Fibroblast of skin of scalp (primary cell): ENCODE data around the gene COX7B2.

Experiments
- DNase-seq: peaks from one replicate; pipeline ENCODE4 v3.0.0-alpha.2; 2013

COX7B2 gene

DNA sequence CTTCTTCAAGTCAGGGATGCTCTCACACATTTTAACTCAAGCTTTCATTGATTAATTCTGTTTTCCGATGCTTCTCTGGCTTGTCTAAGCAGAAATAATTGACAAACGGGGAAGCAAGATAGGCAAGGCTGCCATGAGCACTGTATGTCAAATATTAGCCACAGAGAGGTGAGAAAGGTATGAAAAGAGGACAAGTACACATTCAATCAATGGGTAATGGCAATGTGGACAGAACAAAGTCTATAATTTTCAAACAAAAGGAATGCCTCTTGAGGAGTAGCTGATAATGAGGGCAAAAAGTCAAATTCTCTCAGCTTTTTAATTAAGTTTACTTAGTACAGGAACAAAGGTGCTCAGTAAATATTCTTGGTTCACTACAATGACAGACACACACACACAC lies 19.6 kb downstream of the COX7B2 start:
- DNase-seq: no peak

DNA sequence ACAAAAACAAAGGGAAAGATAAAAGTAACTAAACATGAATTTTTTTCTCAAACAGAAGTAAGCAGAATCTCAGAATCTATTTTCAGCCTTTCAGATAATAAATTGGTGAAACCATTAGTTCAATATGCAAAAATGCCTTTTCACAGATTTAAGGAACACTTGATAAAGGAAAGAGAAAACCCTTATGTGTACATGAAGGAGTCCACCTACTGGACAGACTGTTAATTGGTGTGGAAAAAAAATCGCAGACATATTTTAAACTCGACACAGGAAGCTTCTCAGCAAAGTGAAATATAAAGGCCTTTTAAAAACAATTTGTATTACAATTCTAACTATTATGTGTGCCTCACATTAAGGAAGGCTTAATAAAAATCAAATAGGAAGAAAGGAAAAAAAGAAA lies 22.3 kb downstream of the COX7B2 start:
- DNase-seq: no peak

DNA sequence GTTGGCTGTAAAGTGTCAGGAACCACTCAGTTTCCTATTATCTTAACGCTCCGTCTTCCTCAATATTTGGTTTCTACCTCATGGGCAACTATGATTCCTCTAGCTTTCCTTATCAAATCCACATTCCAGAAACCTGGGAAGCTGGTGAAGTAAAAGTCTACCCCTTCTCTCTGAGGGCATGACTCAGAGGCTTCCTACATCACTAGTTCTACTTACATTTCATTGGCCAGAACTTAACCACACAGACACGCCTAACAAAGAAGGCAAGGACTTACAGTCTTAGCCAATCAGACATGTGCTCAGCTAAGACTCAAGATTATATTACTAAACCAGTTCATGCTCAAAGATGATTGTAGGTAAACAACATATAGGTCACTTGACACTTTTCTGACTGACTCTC lies 30.4 kb downstream of the COX7B2 start:
- DNase-seq: no peak

DNA sequence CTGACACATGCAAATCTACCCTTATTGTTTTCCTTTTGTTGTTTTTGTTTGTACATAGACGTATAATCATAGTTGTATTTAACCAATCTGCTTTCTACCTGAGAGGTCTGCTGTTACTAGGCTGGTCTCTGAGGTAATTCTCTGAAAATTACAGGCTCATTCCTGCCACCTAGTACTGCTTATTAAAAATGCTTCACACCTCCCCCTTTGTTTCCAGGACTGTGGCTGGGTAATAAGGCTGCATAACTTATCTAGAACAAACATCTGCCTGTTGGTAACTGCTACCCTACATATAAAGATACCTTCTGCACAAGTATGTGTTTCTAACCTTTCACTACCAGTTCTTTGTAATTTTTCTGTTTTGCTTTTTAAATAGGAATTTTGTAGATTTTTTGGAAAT lies 34.2 kb downstream of the COX7B2 start:
- no peak for DNase-seq

DNA sequence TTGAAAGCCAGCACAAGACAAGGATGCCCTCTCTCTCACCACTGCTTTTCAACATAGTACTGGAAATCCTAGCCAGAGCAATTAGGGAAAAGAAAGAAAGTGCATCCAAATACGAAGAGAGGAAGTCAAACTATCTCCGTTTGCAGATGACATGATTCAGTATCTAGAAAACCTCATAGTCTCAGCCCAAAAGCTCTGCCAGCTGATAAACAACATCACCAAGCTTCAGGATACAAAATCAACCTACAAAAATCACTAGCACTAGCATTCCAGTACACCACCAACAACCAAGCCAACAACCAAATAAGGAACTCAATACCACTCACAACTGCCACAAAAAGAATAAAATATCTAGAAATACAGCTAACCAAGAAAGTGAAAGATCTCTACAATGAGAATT lies 38.6 kb downstream of the COX7B2 start:
- DNase-seq: no peak

DNA sequence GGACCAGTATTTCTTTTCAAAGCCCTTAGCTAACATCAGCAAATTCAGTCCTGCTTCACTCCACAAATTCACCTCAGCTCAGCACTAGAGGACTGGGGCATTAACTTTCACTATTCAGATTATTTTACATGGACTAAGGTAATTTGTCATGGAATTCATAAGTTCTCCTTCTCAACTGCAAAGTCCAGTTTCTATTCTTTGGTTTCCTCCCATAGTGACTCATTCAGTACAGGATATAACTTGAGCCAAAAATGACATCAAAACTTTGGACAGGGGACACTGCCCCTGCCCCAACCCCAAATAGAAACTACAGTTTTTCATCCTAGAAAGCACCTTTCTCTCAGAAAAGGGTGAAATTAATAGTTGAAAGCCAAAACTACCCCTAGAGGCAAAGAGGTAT lies 52.7 kb downstream of the COX7B2 start:
- DNase-seq: no peak

DNA sequence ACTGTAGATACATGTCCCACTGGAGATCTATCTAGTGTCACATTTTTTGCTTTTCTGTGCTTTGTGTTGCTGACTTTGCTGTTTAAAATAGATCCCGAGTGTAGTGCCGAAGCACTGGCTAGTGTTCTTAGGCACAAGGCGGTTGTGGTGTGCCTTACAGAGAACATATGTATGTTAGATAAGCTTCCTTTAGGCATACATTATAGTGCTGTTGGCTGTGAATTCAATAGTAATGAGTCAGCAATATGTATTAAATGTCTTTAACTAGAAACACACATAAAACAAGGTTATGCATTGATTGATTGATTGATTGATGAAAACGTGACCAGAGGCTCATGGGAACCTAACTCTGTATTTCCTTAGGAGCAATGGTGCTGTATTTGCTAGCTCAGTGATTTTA lies 56.2 kb downstream of the COX7B2 start:
- DNase-seq: no peak

DNA sequence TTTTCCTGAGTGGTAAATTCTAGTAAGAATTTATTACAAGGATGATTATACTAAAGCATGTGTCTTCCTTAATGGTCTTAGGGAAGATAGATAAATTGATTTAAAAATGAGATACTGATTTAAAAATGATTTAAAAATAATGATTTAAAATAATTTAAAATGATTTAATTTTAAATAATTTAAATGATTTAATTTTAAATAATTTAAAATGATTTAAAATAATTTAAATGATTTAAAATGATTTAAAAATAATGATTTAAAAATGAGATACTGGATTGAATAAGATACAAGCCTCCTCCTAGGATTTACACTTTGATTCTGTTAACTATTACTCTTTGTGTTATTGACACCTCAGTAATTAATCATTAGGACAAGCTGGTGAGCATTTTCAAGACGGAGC lies 59.0 kb downstream of the COX7B2 start:
- no peak for DNase-seq

DNA sequence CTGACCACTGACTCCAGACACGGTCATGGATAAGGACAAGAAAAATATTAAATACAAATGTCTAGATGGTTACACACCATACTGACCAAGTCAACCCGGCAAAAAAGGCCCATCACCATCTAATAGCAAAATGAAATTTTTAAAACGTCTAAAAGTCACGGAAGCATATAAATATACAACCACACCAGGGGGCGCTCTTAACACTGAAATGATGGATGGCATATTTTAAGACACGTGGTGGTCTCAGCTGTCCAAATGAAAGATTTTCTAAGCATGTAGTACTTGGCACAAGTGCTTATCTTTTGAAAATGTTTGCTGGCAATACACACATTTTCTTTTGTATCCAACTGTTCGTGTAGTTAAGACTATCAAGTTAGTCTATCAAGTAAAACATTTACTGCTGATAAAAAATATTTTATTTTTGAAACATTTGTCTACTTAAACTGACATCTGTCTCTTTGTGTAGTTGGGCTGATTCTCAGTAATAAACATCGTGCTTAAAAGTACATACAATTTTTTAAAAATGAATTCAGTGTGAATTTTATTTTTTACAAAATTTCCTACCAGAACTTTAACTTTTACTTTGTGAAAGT lies 64.6 kb downstream of the COX7B2 start:
- DNase-seq: peak; percentile 57

DNA sequence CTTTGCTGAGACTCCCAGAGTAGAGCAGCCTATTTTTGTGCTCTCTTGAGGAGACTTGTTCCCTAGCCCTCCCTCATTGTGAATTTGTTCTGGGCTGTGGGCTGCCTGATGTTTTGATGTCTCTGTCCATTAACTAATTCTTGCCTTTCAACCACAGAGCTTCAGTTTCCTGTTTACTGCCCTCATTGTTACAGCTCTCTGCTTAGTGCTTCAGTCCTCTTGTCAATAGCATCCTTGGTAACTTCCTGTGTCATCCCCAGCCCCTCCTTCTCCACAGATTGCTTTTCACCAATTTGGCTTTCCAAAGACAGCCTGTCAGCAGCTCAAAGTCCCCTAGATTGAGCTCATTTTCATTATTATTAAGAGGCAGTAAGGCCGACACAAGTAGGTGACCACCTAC lies 69.9 kb downstream of the COX7B2 start:
- no peak for DNase-seq

DNA sequence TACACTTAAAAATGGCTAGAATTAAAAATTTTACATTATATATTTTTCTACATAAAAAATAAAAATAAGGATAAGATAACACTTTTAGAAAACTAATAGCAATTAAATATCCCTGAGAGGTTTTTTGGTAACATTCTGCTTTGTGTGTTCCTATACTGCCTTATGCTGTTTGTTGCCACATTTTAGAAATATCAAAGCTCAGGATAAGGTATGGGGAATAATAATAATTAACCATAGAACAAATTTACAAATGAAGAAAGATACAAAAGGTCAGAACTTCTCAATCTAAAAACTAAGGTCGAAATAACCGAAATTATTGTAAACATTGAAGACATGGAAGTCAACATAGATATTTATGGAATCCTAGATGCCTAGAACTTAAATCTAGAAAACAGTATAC lies 71.4 kb downstream of the COX7B2 start:
- DNase-seq: no peak

DNA sequence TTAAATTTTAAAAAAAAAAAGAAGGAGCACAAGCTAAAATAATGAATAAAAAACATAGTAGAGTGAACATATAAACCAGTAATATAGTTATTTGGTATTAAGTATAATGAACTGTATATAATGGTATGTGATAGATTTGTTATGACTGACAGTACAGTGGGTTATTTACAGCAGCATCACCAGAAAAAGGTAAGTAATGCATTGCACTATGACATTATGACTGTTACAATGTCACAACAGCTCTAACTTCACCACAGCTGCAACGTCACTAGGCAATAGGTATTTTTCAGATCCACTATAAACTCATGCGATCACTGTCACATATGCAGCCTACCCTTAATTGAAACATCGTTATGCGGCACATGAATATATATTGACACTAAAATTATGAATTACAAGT lies 72.5 kb downstream of the COX7B2 start:
- no peak for DNase-seq

DNA sequence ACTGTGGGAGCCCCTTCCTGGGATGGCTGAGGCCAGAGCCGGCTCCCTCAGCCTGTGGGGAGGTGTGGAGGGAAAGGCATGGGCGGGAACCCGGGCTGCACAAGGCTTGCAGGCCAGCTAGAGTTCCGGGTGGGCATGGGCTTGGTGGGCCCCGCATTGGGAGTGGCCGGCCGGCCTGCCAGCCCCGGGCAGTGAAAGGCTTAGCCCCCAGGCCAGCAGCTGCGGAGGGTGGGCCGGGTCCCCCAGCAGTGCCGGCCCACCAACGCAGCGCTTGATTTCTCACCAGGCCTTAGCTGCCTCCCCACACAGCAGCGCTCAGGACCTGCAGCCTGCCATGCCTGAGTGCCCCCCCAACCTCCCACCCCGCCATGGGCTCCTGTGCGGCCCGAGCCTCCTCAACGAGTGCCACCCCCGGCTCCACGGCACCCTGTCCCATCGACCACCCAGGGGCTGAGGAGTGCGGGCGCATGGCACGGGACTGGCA lies 78.0 kb downstream of the COX7B2 start:
- DNase-seq: no peak

DNA sequence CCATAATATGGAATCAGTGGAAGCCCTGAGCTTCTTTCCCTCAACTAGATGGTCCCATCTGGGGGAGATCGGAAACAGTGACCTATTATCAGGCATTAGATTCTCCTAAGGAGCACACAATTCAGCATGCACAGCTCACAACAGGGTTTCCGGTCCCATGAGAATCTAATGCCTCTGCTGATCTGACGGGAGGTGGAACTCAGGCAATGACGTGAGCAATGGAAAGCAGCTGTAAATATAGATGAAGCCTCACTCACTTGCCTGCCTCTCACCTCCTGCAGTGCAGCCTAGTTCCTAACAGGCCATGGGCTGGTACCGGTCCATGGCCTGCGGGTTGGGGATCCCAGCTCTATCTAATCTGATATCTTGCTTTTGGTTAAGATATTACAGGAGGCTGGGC lies 88.9 kb downstream of the COX7B2 start:
- DNase-seq: no peak

DNA sequence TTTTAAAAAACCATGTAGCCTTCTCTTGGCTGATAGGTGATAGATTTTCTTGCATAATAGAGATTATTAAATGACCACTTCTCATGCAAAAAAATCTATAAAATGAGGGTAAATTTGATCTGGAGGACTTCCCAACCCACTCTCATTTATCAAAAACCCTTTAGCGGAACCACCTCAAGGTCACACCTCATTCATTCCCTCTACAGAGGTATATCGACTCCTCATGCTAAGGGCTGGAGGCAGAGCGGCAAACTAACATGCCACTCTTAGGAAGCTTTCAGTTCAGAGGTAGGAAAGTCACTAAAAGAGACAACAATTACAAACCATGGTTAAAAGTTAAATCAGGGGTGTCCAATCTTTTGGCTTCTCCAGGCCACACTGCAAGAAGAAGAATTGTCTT lies 90.0 kb downstream of the COX7B2 start:
- no peak for DNase-seq

DNA sequence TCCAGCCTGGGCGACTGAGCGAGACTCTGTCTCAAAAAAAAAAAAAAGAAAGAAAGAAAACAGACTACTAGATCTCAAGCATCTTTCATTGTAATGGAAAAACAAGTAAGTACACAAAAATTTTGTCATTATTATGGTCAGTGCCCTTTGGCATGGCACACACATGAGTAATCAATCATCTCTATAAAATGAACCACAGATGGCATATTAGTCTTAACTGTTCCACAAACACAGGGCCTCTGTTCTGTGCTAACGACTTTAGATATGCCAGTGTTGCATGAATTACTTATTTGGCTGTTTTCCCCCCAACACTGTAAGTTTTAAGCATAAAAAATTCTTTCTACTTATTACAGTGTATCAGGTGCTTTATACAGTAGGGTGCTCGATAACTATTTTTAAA lies 90.4 kb downstream of the COX7B2 start:
- no peak for DNase-seq

DNA sequence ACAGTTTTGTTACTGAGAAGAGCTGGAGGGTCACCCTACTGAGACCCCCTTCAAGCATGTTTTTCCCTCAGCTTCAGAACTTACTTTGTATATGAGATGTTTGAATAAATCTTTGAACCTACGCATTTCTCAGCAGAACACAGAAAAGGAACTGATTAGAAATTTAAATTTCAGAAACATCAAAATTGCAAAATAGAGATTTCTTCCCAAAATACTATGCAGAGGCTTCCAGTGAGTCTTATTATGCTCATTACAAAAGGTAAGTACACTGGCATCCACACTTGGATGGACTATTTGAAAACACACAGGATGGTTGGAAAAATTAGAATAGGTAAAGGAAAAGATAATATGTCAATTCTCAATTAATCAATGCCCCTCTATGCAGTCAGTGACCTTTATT lies 91.2 kb downstream of the COX7B2 start:
- DNase-seq: no peak

DNA sequence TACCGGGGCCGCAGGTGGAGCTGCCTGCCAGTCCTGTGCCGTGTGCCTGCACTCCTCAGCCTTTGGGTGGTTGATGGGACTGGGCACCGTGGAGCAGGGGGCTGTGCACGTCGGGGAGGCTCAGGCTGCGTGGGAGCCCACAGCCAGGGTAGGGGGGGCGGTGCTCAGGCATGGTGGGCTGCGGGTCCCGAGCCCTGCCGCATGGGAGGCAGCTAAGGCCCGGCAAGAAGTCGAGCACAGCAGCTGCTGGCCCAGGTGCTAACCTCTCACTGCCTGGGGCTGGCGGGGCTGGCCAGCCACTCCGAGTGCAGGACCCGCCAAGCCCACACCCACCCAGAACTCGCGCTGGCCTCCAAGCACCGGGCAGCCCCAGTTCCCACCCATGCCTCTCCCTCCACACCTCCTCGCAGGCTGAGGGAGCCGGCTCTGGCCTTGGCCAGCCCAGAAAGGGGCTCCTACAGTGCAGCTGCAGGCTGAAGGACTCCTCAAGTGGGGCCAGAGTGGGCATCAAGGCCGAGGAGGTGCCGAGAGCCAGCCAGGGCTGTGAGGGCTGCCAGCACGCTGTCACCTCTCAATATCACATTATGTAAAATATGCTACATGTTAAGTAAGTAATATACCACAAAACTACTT lies 104.1 kb downstream of the COX7B2 start:
- DNase-seq: no peak

DNA sequence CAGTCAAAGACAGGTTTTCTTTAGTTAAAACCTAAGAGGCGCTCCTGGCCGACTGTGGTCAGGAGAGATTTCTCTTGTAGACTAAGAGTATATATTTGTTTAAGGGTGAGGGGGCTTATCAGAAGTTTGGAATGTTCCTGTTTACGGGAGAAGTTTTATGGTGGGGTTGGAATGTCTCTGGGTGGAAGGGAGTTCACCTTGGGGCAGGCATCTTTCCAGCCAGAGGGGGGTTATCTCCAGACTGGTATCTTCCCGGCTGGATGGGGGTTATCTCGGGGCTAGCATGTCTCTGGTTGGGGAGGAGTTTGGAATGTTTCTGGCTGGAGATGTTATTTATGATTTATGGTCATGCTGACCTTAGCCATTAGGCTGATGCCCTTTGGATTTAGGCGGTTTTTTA lies 116.0 kb downstream of the COX7B2 start:
- no peak for DNase-seq

DNA sequence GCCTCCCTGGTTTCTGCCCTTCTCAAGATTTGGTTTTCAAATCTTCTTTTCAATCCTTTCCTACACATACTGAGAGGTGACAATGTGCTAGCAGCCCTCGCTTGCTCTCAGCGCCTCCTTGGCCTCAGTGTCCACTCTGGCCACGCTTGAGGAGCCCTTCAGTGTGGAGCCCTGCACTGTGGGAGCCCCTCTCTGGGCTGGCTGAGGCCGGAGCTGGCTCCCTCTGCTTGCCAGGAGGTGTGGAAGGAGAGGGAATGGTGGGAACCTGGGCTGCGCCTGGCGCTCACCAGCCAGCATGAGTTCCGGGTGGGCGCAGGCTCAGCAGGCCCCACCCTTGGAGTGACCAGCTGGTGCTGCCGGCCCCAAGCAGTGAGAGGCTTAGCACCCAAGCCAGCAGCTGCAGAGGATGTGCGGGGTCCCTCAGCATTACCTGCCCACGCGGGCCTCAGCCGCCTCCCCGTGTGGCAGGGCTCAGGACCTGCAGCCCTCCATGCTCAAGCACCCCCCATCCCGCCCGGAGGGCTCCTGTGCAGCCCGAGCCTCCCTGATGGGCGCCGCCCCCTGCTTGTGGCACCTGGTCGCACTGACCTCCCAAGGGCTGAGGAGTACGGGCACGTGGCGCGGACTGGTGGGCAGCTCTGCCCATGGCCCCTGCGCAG lies 127.5 kb downstream of the COX7B2 start:
- DNase-seq: no peak

DNA sequence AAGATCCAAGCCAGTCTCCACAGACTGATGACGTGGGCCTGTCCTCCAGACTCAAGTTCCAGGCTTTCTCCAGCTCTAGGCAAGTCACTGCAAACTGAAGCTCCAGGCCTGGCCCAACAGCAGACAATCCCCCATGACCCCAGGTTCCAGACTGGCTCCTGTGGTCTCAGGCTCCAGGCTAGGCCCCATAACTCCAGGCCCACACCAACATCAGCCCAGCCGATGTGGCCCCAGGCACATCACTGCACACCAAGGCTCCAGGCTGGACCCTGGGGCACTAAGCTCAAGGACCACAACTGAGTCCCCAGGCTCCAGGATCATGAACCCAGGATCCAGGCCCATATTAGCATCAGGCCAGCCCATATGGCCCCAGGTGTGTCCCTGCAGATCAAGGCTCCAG lies 143.6 kb downstream of the COX7B2 start:
- DNase-seq: no peak

DNA sequence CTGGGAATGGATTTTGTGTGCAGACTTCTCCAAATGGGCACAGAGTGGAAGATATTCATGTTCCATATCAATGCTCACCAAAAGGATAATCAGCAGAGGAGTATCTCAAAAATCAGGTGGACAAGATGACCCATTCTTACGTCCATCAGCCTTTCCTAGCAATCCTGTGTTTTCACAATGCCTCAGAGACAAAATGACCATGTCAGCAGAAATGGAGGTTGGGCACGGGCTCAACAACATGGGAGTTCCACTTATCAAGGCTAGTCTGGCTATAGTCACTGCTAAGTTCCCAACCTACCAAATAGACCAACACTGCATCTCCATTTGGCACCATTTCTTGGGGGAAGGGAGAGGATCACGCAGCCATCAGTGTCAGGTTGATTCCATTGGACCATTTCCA lies 179.0 kb downstream of the COX7B2 start:
- DNase-seq: no peak

DNA sequence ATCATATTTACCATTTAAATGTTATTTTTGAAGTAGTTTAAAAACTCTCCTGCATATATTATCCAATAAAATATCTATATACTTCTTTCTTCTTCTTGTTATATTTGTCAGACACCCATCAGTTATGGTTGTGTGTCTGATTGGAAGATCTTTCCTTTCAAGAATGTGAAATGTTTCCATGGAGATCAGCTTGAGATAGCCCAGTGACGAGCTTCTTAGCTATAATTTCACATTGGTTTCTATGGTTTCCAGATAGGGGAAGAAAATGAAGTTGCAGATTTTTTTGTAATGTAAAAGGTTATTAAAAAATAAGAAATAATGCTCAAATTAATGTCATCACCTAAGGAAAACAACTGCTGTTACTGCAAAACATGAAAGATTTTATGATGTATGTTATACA lies 189.0 kb downstream of the COX7B2 start:
- DNase-seq: no peak

DNA sequence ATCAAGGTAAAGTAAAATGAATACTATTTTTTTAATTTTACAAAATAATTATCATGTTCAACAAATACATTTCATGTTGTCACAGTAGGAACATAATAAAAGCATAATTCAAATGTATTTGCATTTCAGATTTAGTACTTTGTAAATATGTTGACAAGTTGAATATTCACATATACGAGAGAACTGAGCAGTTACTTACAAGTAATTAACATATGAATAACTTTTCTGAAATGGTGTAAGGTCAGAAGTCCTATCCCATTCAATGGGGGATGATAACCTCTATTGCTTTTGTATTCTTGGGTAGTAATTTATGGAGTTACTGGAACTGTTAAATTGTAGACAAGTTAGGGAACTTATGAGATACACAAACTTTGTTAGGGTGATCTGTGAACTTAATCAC lies 191.1 kb downstream of the COX7B2 start:
- DNase-seq: no peak

DNA sequence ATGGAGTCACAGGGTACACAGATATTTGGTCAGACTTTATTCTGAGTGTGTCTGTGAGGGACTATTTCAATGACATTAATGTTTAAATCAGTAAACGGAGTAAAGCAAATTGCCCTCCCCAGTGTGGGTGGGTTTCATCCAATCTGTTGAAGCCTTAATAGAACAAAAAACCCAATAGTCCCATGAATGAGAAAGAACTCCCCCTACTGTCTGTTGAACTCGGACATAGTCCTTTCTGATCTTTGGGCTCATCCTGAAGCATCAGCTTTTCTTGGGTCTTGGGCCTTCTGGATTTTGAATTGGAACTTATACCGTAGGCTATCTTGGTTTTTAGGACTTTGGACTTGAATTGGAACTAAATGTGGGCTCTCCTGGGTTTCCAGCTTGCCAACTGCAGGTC lies 193.6 kb downstream of the COX7B2 start:
- no peak for DNase-seq
